Right renal cortex interstitium (tissue), 3 donors: ENCODE results near the gene LOXL3. TPM values are rescaled to one million over a fixed set of nuclear protein-coding genes. Genes with fewer than 3 reads are reported as not detected.

Experiments
- DNase-seq, 3 donors: peaks; one replicate each; pipeline ENCODE4 v3.0.0-alpha.2; 2013; ENCODE audit warnings: low read depth in 3 of 3, low spot score in 2 of 3
- polyA plus RNA-seq, 3 donors: library from polyadenylated mRNA; unstranded; fragments of 120-200 nt; gene quantifications; one replicate each; pipeline ENCODE4 v1.2.1, GENCODE V29; 2013; ENCODE audit not compliant: insufficient read length in 3 of 3

The LOXL3 gene
- polyA plus RNA-seq, 3 donors: 9.2 to 9.9 (median 9.8) TPM

DNA sequence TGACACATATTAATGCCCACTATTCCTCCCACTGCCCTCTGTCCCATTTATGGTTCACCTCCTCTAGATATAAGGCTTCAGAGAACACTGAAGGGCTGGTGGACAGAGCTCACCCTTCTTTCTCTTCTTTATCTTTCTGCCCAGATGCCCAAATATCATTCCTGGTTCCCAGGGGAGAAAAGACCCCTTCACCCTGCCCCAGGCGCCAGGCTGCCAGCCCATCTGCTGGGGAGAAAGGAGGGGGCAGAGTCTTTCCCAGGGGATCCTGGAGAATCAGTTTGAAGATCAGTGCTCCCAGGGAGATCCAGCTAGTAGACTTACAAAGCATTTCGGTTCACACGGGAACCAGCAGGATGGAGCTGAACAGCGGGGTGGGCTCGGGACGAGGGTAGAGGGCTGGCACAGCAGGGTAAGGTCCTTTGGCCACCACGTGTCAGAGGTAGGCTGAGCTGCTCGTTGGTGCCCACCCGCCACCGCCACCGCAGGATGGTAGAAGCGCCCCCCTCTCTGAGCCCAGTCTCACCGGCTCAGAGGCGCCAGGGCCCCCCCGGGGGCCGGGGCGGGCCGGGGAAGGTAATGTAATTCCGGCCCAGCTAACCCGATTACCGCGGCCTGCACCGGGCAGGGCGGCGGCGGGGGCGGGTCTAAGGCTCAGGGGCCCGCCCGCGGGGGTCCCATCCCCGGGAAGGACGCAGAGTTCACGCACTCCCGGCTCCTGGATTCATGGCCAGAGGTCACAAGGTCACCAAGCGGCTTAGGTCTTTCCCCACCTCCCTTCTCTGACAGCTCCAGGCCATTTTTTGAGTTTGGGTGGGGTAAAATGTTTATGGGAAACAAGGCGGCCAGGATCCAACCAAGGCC is 40.8 kb downstream of the LOXL3 start:
- DNase-seq: no peak

DNA sequence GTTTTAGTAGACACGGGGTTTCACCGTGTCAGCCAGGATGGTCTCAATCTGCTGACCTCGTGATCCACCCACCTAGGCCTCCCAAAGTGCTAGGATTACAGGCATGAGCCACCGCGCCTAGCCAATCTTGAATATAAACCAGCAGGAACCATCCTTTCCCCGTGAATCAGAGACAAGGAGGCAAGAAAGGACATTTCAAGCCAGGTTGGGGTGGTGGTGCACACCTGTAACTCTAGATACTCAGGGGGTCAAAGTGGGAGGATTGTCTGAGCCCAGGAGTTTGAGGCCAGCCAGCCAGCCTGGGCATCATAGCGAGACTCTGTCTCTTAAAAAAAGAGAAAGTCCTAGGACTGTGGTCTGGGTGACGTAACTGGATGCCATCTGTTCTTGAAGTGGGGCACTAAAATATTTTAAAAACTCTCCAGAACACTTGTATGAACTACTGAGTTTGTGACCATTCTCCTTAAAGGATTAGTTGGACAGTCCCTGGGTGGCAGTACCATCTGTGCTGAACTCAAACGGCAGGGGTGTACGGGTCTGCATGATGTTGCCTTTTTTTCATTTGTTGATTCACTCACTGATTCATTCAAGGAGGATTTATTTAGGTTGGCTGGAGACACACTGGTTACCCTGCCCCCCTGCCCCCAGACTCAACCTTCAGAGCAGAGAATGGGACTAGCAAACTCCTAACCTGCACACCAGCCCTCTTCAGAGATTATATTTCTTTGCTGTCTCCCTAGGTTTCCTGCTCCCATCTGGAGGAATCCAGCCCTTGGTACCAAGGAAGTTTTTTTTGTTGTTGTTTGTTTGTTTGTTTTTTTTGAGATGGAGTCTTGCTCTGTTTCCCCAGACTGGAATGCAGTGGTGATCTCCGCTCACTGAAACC is 42.4 kb downstream of the LOXL3 start:
- no peak for DNase-seq

DNA sequence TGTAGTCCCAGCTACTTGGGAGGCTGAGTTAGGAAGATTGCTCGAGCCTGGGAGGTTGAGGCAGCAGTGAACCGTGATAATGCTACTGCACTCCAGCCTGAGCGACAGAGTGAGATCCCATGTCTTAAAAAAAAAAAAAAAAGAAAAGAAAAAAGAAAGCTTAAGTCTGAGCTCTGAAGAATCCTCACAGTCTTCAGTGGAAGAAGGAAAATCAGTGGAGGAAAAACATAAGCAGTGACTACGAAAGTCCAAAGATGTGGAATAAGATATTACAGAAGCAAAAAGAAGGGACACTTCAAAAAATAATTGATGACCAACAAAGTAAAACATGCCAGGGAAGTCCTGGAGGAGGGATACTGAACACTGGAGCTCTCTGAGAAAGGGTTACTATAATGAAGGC is 43.5 kb downstream of the LOXL3 start:
- no peak for DNase-seq

DNA sequence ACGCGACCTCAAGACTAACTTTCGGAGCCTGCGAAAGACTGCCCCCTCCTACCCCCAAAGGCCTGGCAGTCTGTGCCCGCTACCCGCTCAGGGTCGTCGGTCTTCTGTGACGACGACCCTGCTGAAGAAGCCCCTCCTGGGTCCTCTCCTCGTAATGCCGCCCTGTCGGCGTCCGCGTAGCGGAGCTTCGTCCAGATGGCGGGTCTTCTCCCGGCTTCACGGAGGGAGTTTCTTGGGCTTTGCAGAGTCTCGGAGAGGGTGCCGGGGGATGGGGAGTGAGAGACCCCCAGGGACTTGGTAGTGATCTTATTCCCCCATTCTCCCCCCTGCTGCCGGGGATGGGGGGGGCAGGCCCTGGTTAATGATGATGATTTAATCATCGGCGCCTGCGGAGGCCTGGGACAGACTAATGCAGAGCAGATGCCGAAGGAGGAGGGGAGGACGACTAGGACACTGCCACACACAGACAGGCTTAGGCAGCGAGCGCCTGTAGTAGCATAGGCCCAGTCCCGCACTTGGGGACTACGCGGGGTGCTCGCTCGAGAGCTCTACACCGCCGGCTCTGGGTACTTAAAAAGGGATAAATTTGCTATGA is 45.7 kb downstream of the LOXL3 start:
- no peak for DNase-seq

DNA sequence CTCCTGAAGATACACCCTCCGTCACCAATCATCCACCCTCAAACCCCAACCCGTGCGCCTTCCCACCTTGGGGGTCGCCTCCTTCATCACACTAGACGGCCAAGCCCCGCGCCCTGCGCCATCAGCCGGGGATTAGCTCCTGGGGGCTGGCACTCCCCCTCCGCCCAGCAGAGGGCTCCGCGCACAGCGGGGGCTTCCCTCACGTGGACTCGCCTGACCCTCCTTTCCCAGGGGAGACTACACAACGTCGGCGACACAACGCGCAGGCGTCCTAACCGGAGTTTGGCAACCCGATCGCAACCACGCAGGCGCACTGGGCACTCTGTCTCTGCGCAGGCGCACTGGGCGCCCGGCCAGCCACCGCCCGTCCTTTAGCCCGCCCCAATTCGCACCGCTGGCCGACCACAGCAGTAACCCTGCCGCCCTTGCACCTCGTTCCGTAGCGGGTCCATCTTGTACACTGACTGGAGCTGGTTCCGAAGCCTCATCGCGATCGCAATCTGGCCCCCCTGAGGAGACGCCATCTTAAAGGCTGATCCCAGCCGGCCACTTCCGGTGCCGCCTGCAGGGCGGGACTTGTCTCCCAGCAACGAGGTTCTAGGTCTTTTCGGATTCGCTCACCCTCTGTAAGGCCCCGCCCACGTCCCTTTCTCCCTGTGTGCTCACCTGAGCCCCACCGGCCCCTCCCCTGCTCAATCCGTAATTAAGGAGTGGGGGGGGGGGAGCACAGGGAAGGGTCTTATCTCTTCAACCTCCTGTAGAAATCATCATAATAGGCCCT is 46.4 kb downstream of the LOXL3 start, which contains the start of gene PCGF1:
PCGF1 (minus strand) TSS at position 551 of the 781 bp plus-strand sequence; CDS start at position 524, 27 bp downstream.
- DNase-seq: peak; percentile 95 to 99 (median 97)

DNA sequence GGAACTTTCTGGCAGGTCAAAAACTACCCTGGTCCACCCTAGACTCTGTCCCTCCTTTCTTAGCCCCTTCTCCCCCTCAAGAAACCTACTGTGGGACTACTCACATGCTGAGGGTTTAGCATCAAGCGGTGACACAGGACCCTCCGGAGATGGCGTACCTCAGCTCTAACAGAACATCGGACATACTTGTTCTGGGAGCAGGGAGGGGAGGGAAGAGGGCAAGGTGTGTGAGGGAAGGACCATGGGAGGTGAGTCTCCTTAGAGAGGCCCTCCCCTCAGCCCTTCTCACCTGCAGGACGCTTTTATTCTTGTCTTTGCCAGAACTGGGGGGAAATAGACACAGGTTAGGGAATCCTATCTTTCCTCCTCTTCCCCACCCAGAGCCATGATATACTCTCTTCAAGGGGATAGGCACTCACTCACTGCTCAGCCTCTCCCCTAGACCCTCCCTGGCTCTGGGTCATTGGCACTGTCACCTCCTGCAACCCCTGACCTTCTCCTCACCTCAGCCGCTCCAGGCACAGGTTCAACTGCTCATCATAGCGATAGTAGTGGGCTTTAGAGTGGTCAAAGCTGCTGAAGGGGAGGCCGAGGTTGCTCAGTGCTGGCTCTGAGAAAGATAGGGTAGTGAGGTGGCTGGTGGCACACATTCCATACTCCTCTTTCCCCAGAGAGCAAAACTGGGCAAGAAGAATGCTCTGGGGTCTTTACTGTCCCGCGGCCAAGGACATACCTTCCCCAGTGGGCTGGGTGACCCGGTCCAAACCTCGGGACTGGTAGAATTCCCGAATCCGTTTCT is 48.1 kb downstream of the LOXL3 start:
- DNase-seq: no peak

- DNase-seq: no peak
Observed at GRCh38 chr2:74504591-74504990, 49.2 kb downstream of the LOXL3 start.

DNA sequence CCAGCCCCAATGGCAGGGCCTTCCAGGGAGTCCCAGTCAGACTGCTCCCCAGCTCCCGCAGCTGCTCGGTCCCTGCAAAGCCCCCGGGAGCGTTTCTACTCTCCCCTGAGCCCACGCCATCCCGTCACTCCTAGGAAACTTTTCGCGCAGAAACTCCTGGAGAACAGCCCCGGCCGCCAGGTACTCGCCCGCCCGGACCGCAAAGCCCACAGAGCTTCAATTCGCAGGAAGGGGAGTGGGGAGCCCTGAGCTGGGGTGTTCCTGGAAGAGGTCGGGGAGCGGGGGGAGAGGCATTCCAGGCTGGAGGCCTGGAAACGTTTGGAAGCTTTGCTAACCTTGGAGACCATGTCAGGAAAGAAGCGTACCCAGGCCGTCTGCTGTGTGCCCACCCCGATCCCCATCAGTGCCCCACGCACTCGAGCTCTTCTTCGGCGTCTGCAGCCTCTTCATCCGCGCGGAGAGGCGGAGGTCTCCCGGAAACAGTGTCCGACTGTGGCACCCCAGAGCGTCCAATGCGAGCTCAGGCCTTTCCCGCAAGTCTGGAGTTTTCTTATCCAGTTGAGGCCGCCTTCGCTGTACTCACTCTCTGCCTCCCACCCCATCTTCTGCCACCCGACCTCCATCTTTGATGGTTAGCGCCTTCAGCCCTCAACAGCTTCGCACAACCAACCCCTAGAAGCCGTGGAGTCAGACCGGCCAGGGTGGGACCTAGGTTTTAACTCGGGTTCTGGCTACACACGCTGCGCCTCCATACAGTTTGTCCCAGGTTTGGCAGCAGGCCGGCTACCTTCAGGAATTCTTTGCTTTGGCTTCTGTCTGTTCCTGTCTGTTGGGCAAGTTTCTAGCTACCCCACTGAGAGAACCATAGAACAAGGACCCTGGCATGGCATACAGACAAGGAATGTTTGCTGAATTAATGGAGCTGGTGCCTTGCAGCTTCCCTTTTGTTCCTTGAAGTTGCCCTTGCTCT is 50.0 kb downstream of the LOXL3 start:
- no peak for DNase-seq

DNA sequence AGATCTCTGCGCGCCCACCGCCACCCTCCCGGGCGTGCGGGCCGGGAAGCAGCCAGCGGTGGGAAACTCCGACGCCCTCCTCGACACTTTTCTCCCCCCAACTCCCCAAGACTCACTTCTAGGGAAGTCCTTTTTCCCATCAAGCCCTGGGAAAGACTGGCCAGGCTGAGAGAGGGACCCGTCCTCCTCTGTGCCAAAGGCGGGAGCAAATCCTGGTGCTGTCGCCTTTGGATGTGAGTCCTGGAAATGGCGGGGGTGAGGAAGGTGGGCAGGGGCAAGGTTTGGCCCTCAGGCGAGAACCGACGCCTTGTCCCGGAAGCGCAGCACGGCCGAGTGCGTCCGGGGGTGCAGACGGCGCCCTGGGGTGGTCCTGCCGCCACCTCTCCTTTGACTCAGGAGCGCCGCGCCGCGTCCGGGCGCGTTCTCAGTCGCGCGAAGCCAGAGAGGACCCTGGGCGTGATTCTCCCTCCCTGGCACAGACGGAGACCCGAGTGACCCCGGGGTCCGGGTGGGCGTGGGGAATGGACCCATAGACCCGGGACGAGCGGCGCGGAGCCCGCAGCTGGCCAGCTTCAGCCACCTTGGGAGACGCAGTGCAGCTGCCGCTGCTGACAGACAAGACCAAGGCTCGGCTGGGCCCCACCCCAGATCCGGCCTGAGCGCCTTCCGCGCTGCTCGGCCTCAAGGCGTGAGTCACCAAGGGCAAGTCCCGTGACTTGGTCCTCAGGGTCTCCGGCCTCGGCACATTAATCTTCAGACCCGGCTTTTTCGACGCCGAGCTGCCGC is 50.8 kb downstream of the LOXL3 start:
- DNase-seq: no peak

GRCh38 chr2:74502147-74502719 is 51.5 kb downstream of the LOXL3 start:
- no peak for DNase-seq

DNA sequence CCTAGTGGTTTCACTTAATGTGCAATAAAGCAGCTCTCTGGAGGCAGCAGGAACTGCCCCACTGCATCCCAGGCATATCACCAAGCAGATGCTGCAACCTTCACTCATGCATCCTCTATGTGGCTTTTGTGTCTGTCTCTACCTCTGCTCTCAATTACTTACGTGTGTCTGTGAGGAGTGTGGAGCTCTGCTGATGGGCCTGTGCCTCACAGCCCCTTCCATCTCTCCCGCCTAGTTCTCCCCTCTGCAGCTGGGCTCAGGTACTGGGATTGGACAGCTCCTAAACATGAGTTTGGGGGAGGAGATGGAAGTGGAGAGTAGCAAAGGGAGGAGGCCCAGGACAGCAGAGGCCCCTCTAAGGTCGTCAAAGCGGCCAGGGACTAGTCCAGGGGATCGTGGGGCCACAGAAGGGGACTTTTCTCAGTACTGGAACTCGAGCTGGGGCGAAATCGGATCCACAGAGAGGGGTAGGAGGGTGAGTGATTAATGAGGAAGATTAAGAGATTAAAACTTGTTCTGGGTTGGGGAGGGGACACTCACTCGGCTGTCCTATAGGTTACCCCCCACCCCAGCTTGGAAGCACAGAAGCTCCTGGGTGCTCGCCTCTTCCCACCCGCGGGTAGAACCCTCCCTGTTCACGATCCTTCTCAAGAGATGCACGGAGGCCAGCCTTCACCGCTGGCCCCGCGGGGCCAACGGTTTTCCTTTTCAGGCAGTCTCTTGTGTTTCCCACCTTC is 52.2 kb downstream of the LOXL3 start:
- no peak for DNase-seq

- DNase-seq: no peak
Observed at GRCh38 chr2:74500578-74500946, 53.2 kb downstream of the LOXL3 start.

DNA sequence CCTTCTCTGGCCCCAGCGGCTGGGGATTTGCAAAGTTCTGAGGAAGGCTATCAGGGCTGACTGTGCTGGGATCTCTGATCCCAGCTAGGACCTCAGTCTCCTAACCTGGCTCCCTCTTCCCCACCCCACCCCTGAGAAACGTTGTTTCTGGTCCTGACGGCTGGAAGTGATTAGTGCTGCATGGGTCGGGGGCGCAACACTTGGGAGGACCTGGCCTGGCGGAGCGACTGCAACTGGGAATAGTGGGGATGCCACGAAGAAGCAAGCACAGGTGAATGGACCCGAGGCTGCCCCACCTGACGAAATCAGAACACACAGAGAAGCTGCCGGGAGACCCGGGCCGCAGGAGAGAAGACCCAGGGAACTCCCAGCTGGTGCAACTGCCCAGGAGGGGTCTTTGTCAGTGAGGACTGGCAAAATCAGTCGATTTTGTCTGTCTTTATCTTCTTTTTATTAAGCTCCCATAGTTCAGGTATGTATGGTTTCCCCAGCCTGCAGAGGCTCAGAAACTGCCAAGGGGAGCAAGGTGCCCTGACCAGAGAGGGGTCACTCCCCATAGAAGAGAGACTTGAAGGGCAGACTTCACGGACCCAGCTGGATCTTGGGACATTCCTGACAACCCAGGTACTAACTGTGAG is 53.7 kb downstream of the LOXL3 start:
- DNase-seq: no peak

- no peak for DNase-seq
Observed at GRCh38 chr2:74499267-74499939, 54.3 kb downstream of the LOXL3 start, which contains the start of gene LBX2. Gene LBX2 (minus strand): TSS chr2:74499603. CDS start chr2:74499537, 66 bp downstream.

DNA sequence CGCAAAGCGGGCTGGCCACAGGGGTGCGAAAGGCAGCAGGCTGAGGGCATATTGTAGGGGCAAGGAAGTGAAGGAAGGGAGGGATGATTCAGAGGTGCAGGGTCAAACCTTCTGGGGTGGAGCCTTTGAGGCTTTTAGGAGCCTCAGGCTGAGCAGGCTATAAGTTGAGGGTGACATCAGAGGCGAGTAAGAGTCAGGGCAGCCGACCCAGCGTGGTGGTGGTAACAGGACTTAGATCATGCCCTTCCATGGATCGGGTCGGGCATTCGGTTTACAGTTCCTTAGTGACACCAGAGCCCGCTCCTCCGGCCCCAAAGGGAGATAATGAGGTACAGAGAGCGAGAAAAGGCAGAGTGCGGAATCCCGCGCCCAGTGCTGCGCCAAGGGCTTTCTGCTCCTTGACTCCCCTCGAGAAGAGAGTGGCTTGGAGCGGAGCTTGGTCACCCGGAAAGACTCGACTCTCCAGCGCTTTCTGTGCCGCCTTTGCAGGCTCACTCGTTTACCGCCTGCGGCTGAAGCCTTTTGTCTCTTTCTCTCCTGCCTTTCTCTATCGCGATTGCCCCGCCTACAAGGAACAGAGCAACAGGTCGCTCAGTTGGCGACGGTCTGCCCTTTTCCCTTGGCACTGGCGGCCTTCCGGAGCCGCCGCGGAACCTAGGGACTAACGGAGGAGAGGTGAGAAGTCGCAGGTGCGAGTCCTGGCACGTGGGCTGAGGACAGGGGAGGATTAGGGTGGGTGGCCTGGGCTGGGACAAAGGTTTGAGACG is 55.1 kb downstream of the LOXL3 start:
- no peak for DNase-seq
